ENCODE results near the gene IL1R2.

DNA sequence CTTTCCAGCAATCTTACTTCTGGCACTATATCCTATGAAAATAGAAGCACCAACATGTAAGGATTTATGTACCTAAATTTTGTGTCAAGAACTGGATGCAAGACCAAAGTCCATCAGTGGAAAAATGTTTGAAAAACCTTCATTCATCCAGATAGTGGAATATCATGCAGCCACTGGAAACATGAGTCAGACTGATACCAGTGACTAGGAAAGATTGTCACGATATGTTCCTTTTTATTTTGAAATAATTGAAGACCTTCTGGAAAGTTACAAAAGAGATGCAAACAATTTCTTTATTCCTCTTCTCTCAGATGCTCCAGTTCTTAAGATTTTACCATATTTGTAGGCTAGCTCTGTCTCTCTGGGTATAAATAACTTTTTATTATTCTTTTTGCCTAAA, 40.5 kb upstream of the IL1R2 start:
- TF ChIP-seq, protein P1, sequence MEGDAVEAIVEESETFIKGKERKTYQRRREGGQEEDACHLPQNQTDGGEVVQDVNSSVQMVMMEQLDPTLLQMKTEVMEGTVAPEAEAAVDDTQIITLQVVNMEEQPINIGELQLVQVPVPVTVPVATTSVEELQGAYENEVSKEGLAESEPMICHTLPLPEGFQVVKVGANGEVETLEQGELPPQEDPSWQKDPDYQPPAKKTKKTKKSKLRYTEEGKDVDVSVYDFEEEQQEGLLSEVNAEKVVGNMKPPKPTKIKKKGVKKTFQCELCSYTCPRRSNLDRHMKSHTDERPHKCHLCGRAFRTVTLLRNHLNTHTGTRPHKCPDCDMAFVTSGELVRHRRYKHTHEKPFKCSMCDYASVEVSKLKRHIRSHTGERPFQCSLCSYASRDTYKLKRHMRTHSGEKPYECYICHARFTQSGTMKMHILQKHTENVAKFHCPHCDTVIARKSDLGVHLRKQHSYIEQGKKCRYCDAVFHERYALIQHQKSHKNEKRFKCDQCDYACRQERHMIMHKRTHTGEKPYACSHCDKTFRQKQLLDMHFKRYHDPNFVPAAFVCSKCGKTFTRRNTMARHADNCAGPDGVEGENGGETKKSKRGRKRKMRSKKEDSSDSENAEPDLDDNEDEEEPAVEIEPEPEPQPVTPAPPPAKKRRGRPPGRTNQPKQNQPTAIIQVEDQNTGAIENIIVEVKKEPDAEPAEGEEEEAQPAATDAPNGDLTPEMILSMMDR (IDR thresholded peaks at IDR 0.05): no peak
- TF ChIP-seq POLR2A (IDR thresholded peaks at IDR 0.05): no peak

Measured in Peyer's patch (tissue), 4 donors.